Adipose tissue (tissue), 3 donors: ENCODE data around the gene RBMS2. TPM values are rescaled to one million over a fixed set of nuclear protein-coding genes. Genes with fewer than 3 reads are reported as not detected.

ENCODE experiments used
- H3K27ac ChIP-seq: one replicate; pipeline ENCODE4 v1.5.1; 2013; ENCODE audit warnings: low read depth, low read length
- WGBS, 3 donors: extraction: QIAGEN DNeasy Blood & Tissue Kit; methylation state at CpG; one replicate each; pipeline ENCODE4 v1.1.7; 2013; 5-methylcytosine and 5-hydroxymethylcytosine counted together
- polyA plus RNA-seq, 3 donors: library from polyadenylated mRNA; stranded (reverse); fragments of 200-250 nt; gene quantifications; one replicate each; pipeline ENCODE4 v1.2.3, GENCODE V29; 2013
- donor health status: healthy with polysubstance abuse.
- donor health status: Bipolar disorder and iron deficiency.
- donor health status: healthy.

The RBMS2 gene
- polyA plus RNA-seq, 3 donors, result 3.3 to 24.4 (median 12.6) TPM

- no peak overlapping the region for H3K27ac ChIP-seq
- 91 to 98% (median 93%) methylated on average over 3 of the region's 3 CpGs for WGBS, 3 donors
These were observed 82.7 kb downstream of the RBMS2 start for GRCh38 chr12:56604355-56604754.

- 85 to 87% (median 86%) methylated on average over 8 of the region's 8 CpGs for WGBS, 3 donors
These were observed 93.0 kb downstream of the RBMS2 start for GRCh38 chr12:56614627-56615026.

GRCh38 chr12:56616244-56616643 lies 94.6 kb downstream of the RBMS2 start:
- no peak overlapping the region for H3K27ac ChIP-seq
- WGBS, 3 donors, result 91 to 97% (median 92%) methylated on average over 3 of the region's 3 CpGs

More at GRCh38 chr12:56614627-56615026, 93.0 kb downstream of the RBMS2 start:
- H3K27ac ChIP-seq, result no peak overlapping the region

GRCh38 chr12:56616925-56617324 lies 95.3 kb downstream of the RBMS2 start:
- H3K27ac ChIP-seq, result no peak overlapping the region

- no peak overlapping the region for H3K27ac ChIP-seq
- 77 to 88% (median 81%) methylated on average over 1 of the region's 1 CpG for WGBS, 3 donors
These were observed 100.9 kb downstream of the RBMS2 start for GRCh38 chr12:56622535-56622934.

- H3K27ac ChIP-seq, result no peak overlapping the region
These were observed 105.1 kb downstream of the RBMS2 start for GRCh38 chr12:56626701-56627100.

- WGBS, 3 donors, result 0% methylated on average over 18 of the region's 18 CpGs
- peak overlapping the region; percentile 70 for H3K27ac ChIP-seq
These were observed 107.2 kb downstream of the RBMS2 start for GRCh38 chr12:56628671-56629458.

- H3K27ac ChIP-seq, result peak overlapping the region; percentile 70
- 0 to 1% (median 0%) methylated on average over 46 of the region's 46 CpGs for WGBS, 3 donors
These were observed 108.0 kb downstream of the RBMS2 start for GRCh38 chr12:56629459-56630179.

- 1 to 2% (median 1%) methylated on average over 13 to 31 of the region's 31 CpGs for WGBS, 3 donors
- peak within 1 kb of the TSS; percentile 70 for H3K27ac ChIP-seq
These were observed 108.6 kb downstream of the RBMS2 start, which contains the start of gene BAZ2A for GRCh38 chr12:56630180-56630632. Gene BAZ2A (minus strand): TSS chr12:56630326. CDS start chr12:56617530, 12,796 bp downstream.

- H3K27ac ChIP-seq, result no peak overlapping the region
- WGBS, 3 donors, result 4 to 6% (median 5%) methylated on average over 13 of the region's 13 CpGs
These were observed 110.4 kb downstream of the RBMS2 start for GRCh38 chr12:56631790-56632700.

- no peak overlapping the region for H3K27ac ChIP-seq
- WGBS, 3 donors, result 43 to 52% (median 45%) methylated on average over 4 of the region's 4 CpGs
These were observed 111.3 kb downstream of the RBMS2 start for GRCh38 chr12:56632701-56633467.

- 29 to 56% (median 50%) methylated on average over 12 of the region's 12 CpGs for WGBS, 3 donors
- H3K27ac ChIP-seq, result no peak overlapping the region
These were observed 112.0 kb downstream of the RBMS2 start for GRCh38 chr12:56633468-56634241.

- 0 to 3% (median 1%) methylated on average over 27 of the region's 27 CpGs for WGBS, 3 donors
- H3K27ac ChIP-seq, result peak overlapping the region; percentile 25
These were observed 112.7 kb downstream of the RBMS2 start for GRCh38 chr12:56634242-56634836.

GRCh38 chr12:56634837-56635791 lies 113.5 kb downstream of the RBMS2 start:
- H3K27ac ChIP-seq, result peak overlapping the region; percentile 25
- WGBS, 3 donors, result 0 to 1% (median 1%) methylated on average over 29 to 47 of the region's 47 CpGs

GRCh38 chr12:56635806-56636674 lies 114.4 kb downstream of the RBMS2 start:
- 0 to 1% (median 1%) methylated on average over 20 of the region's 20 CpGs for WGBS, 3 donors
- H3K27ac ChIP-seq, result peak overlapping the region; percentile 52
